Endodermal cell (in vitro differentiated cells): ENCODE data around the gene SRSF1. TPM values are rescaled to one million over a fixed set of nuclear protein-coding genes. Genes with fewer than 3 reads are reported as not detected.

Experiments
- DNase-seq: peaks from one replicate; pipeline ENCODE4 v3.0.0-alpha.2; 2017
- H3K27ac ChIP-seq: 2 replicates; pipeline ENCODE4 v1.5.1; 2013; ENCODE audit warnings: mild to moderate bottlenecking, low read depth, low read length, moderate library complexity
- H3K27me3 ChIP-seq: 2 replicates; pipeline ENCODE4 v1.6.1; 2013; ENCODE audit warnings: mild to moderate bottlenecking, low read length, moderate library complexity; ENCODE audit not compliant: insufficient read depth, control insufficient read depth, poor library complexity, severe bottlenecking
- H3K36me3 ChIP-seq: 2 replicates; pipeline ENCODE4 v1.7.0; 2013; ENCODE audit warnings: mild to moderate bottlenecking, low read length, moderate library complexity; ENCODE audit not compliant: control insufficient read depth, insufficient read depth
- H3K4me1 ChIP-seq: one replicate; pipeline ENCODE4 v1.7.0; 2013; ENCODE audit warnings: low read length; ENCODE audit not compliant: control insufficient read depth, insufficient read depth
- H3K4me3 ChIP-seq: 2 replicates; pipeline ENCODE4 v1.5.1; 2013; ENCODE audit warnings: mild to moderate bottlenecking, low read length, moderate library complexity
- H3K9ac ChIP-seq: 2 replicates; pipeline ENCODE4 v1.6.1; 2013; ENCODE audit warnings: mild to moderate bottlenecking, low read length, moderate library complexity; ENCODE audit not compliant: poor library complexity, severe bottlenecking; ENCODE audit errors: extremely low read depth
- H3K9me3 ChIP-seq: 2 replicates; pipeline ENCODE4 v1.6.1; 2013; ENCODE audit warnings: mild to moderate bottlenecking, low read length, moderate library complexity; ENCODE audit not compliant: control insufficient read depth
- H3K27ac Mint-ChIP-seq: 2 replicates; pipeline ENCODE4 v1.8.0; 2020; ENCODE audit warnings: mixed read lengths
- H3K27me3 Mint-ChIP-seq: 2 replicates; pipeline ENCODE4 v1.8.0; 2021; ENCODE audit warnings: mild to moderate bottlenecking, mixed read lengths; ENCODE audit not compliant: insufficient read depth
- H3K36me3 Mint-ChIP-seq: 2 replicates; pipeline ENCODE4 v1.8.0; 2020; ENCODE audit warnings: low read depth, mixed read lengths
- H3K4me1 Mint-ChIP-seq: 2 replicates; pipeline ENCODE4 v1.8.0; 2020; ENCODE audit warnings: mixed read lengths
- H3K4me3 Mint-ChIP-seq: 2 replicates; pipeline ENCODE4 v1.8.0; 2020; ENCODE audit warnings: mild to moderate bottlenecking, moderate library complexity, mixed read lengths
- H3K9me3 Mint-ChIP-seq: 2 replicates; pipeline ENCODE4 v1.8.0; 2020; ENCODE audit warnings: mild to moderate bottlenecking, mixed read lengths
- CTCF ChIP-seq: fragments of 200-600 bp; sonication (generic); conservative IDR thresholded peaks from 2 replicates; pipeline ENCODE4 v1.5.0; 2021; ENCODE audit warnings: antibody characterized with exemption, mild to moderate bottlenecking
- WGBS, 2 experiments: methylation state at CpG; one replicate each; pipeline versions ENCODE4 v1.1.5 to v1.1.7; 2013; ENCODE audit warnings: missing lambda C conversion rate in 2 of 2, mixed read lengths in 1 of 2; ENCODE audit not compliant: insufficient coverage in 1 of 2, insufficient read length in 1 of 2; 5-methylcytosine and 5-hydroxymethylcytosine counted together
- total RNA-seq, 2 donors: library from RNA; stranded (reverse); fragmentation: NEBNext Ultra II Directional in 1 of 2; extraction: Animal tissue kit (Norgen Biotek cat#: 25700) in 1 of 2; gene quantifications; 2 replicates in 1 of 2; 3 replicates in 1 of 2; pipeline ENCODE4 v1.2.1, GENCODE V29; 2021

Gene SRSF1
- total RNA-seq, 2 donors from 2014 or later, result 339 to 361 TPM

- H3K4me1 ChIP-seq, result peaks cover 12% of the 10 kb centered on the region
- H3K36me3 ChIP-seq, result peaks cover 45% of the 10 kb centered on the region
- H3K27me3 Mint-ChIP-seq, result no peaks in the 10 kb centered on the region
- peaks cover 62% of the 10 kb centered on the region for H3K4me1 Mint-ChIP-seq
- no peaks in the 10 kb centered on the region for H3K9me3 Mint-ChIP-seq
- no peak for TF ChIP-seq CTCF
- no peaks in the 10 kb centered on the region for H3K9me3 ChIP-seq
- 87 to 90% methylated on average over 2 to 3 of the region's 4 CpGs for WGBS, 2 experiments
- H3K27me3 ChIP-seq, result no peaks in the 10 kb centered on the region
- H3K4me3 Mint-ChIP-seq, result peak overlapping the region; percentile 24
- H3K27ac Mint-ChIP-seq, result no peak overlapping the region
- peaks cover 38% of the 10 kb centered on the region for H3K36me3 Mint-ChIP-seq
- H3K4me3 ChIP-seq, result peak overlapping the region; percentile 97
- H3K27ac ChIP-seq, result no peak overlapping the region
- no peak for DNase-seq
- no peak overlapping the region for H3K9ac ChIP-seq
Measured at GRCh38 chr17:57984936-57985674, 21.9 kb downstream of the SRSF1 start.

- Histone ChIP-seq H3K4me3 (peak overlapping the region; percentile 97), H3K27me3 (no peaks in the 10 kb centered on the region), H3K9ac (no peak overlapping the region), H3K4me1 (peaks cover 12% of the 10 kb centered on the region), H3K9me3 (no peaks in the 10 kb centered on the region), H3K27ac (no peak overlapping the region), H3K36me3 (peaks cover 52% of the 10 kb centered on the region)
- Mint-ChIP-seq H3K36me3 (peaks cover 44% of the 10 kb centered on the region), H3K27ac (no peak overlapping the region), H3K9me3 (no peaks in the 10 kb centered on the region), H3K27me3 (no peaks in the 10 kb centered on the region), H3K4me1 (peaks cover 55% of the 10 kb centered on the region), H3K4me3 (no peak overlapping the region)
- 70 to 95% methylated on average over 3 to 4 of the region's 4 CpGs for WGBS, 2 experiments
- no peak for DNase-seq
- TF ChIP-seq CTCF, result no peak
Measured at GRCh38 chr17:57984261-57984890, 22.7 kb downstream of the SRSF1 start.

- no peaks in the 10 kb centered on the region for H3K27me3 Mint-ChIP-seq
- H3K9me3 Mint-ChIP-seq, result no peaks in the 10 kb centered on the region
- H3K4me3 Mint-ChIP-seq, result no peak overlapping the region
- H3K9me3 ChIP-seq, result no peaks in the 10 kb centered on the region
- peaks cover 52% of the 10 kb centered on the region for H3K36me3 Mint-ChIP-seq
- H3K36me3 ChIP-seq, result peaks cover 61% of the 10 kb centered on the region
- H3K4me1 Mint-ChIP-seq, result peaks cover 48% of the 10 kb centered on the region
- WGBS, 2 experiments, result 85% methylated on average over 1 of the region's 1 CpG; no CpG with 5 or more reads in 1 of the 2 experiments
- DNase-seq, result no peak
- H3K9ac ChIP-seq, result no peak overlapping the region
- peak overlapping the region; percentile 1 for H3K4me3 ChIP-seq
- no peak overlapping the region for H3K27ac ChIP-seq
- TF ChIP-seq CTCF, result no peak
- peaks cover 10% of the 10 kb centered on the region for H3K4me1 ChIP-seq
- H3K27me3 ChIP-seq, result no peaks in the 10 kb centered on the region
- no peak overlapping the region for H3K27ac Mint-ChIP-seq
Measured at GRCh38 chr17:57983446-57983845, 23.6 kb downstream of the SRSF1 start.
